HepG2 (cell line): ENCODE measurements around the gene BBC3. TPM values are rescaled to one million over a fixed set of nuclear protein-coding genes. Genes with fewer than 3 reads are reported as not detected.

Source experiments
- ATAC-seq: fragments of 200-7000 bp; cut with Tn5 transposase; 3 replicates; pipeline ENCODE4 v1.9.1; 2020; ENCODE audit warnings: mild to moderate bottlenecking, moderate library complexity
- BruUV-seq: library from RNA; stranded (reverse); fragments of 400-500 nt; replicated peaks from 2 replicates; lab custom pipeline; 2021; lab: Mats Ljungman, UMichigan
- CTCF ChIA-PET: fragments of 300-600 bp; formaldehyde crosslinking; extraction: SDS; loops from one replicate; lab custom pipeline; 2021; ENCODE audit warnings: low total read pairs, inconsistent platforms, low intra/inter-chr PET ratio; lab: Yijun Ruan, JAX
- POLR2A ChIA-PET: fragments of 350-600 bp; sonication (Branson Sonifier 250); formaldehyde crosslinking; loops from one replicate; lab custom pipeline; 2020; ENCODE audit warnings: antibody characterized with exemption, inconsistent platforms; lab: Yijun Ruan, JAX
- DNase-seq: peaks from one replicate; pipeline ENCODE4 v3.0.0-alpha.2; 2015; ENCODE audit warnings: low spot score
- FAIRE-seq: peaks from 3 replicates; lab custom pipeline; 2011; peaks lifted over from hg19 to GRCh38; lab: Jason Lieb, UNC
- H2AFZ ChIP-seq: one replicate; pipeline ENCODE4 v1.6.1; 2011; ENCODE audit warnings: low read length, inconsistent platforms
- H3K27ac ChIP-seq: fragments of 300-600 bp; 3 replicates; pipeline ENCODE4 v1.8.0; 2011; ENCODE audit warnings: mixed run types, mild to moderate bottlenecking, mixed read lengths, low read length, inconsistent platforms; ENCODE audit not compliant: insufficient read depth; ENCODE audit errors: extremely low read length
- H3K27me3 ChIP-seq, 2 experiments: fragments of 200-600 bp in 1 of 2; 2 replicates in 1 of 2; 3 replicates in 1 of 2; pipeline versions ENCODE4 v1.6.0 to v1.8.0; 2011; ENCODE audit warnings: low read length in 2 of 2, mild to moderate bottlenecking in 2 of 2, moderate library complexity in 2 of 2, inconsistent platforms in 1 of 2; ENCODE audit not compliant: insufficient read depth in 2 of 2, control insufficient read depth in 1 of 2
- H3K36me3 ChIP-seq, 2 experiments: fragments of 200-600 bp in 1 of 2; replicated peaks in 1 of 2; 2 replicates in 1 of 2; 3 replicates in 1 of 2; pipeline versions ENCODE4 v1.5.1 to v1.8.0; 2011; ENCODE audit warnings: low read length in 2 of 2, inconsistent platforms in 1 of 2; ENCODE audit not compliant: insufficient read depth in 2 of 2, control insufficient read depth in 1 of 2
- H3K4me1 ChIP-seq: 2 replicates; pipeline ENCODE4 v1.5.1; 2012; ENCODE audit warnings: low read length, inconsistent platforms; ENCODE audit not compliant: insufficient read depth
- H3K4me2 ChIP-seq: 2 replicates; pipeline ENCODE4 v1.6.0; 2011; ENCODE audit warnings: low read depth, low read length, inconsistent platforms
- H3K4me3 ChIP-seq, 3 experiments: fragments of 200-600 bp in 1 of 3; sonication (generic), shearing (Covaris generic) in 1 of 3; replicated peaks in 1 of 3; 2 replicates each; pipeline ENCODE4 v1.5.1; 2011 to 2016; ENCODE audit warnings: low read length in 3 of 3, inconsistent platforms in 2 of 3, low read depth in 2 of 3, mild to moderate bottlenecking in 2 of 3, control low read depth in 1 of 3, mixed read lengths in 1 of 3; ENCODE audit not compliant: insufficient read depth in 1 of 3
- H3K79me2 ChIP-seq: one replicate; pipeline ENCODE4 v1.6.1; 2011; ENCODE audit warnings: low read length, inconsistent platforms; ENCODE audit not compliant: insufficient read depth
- H3K9ac ChIP-seq: 2 replicates; pipeline ENCODE4 v1.6.0; 2011; ENCODE audit warnings: mild to moderate bottlenecking, low read depth, low read length, inconsistent platforms; ENCODE audit not compliant: insufficient read depth
- H3K9me3 ChIP-seq: 2 replicates; pipeline ENCODE4 v1.5.1; 2012; ENCODE audit warnings: mild to moderate bottlenecking, low read length
- H4K20me1 ChIP-seq: 2 replicates; pipeline ENCODE4 v1.6.0; 2011; ENCODE audit warnings: inconsistent platforms, mild to moderate bottlenecking, low read length, moderate library complexity; ENCODE audit not compliant: insufficient read depth
- FOSL2 ChIP-seq: sonication (generic); formaldehyde crosslinking; IDR thresholded peaks from 2 replicates; pipeline ENCODE4 v1.4.0; 2020; ENCODE audit warnings: missing genetic modification reagents
- ZMYM3 ChIP-seq: sonication (generic); formaldehyde crosslinking; IDR thresholded peaks from 2 replicates; pipeline ENCODE4 v1.5.1; 2020; ENCODE audit warnings: mild to moderate bottlenecking, missing genetic modification reagents
- ZNF292 ChIP-seq: sonication (generic); formaldehyde crosslinking; IDR thresholded peaks from 2 replicates; pipeline ENCODE4 v1.8.1; 2022; ENCODE audit warnings: mild to moderate bottlenecking, low read depth, missing genetic modification reagents, borderline replicate concordance
- ZSCAN30 ChIP-seq: sonication (generic); formaldehyde crosslinking; IDR thresholded peaks from 2 replicates; pipeline ENCODE4 v1.5.0; 2020; ENCODE audit warnings: mild to moderate bottlenecking, missing genetic modification reagents
- WGBS: methylation state at CpG from one replicate; pipeline ENCODE4 v1.1.6; 2017; ENCODE audit warnings: low lambda C conversion rate; 5-methylcytosine and 5-hydroxymethylcytosine counted together
- in situ Hi-C: cut with HindIII; loops from 2 replicates; pipeline ENCODE4 v1.10.0; 2017; ENCODE audit warnings: low pct_unique_long_range_greater_than_20kb; ENCODE audit not compliant: extremely low pct_ligation_motif_present
- intact Hi-C: fragments of 100-400 bp; cut with micrococcal nuclease; formaldehyde crosslinking; loops from one replicate; pipeline ENCODE4 v1.10.0; 2022; ENCODE audit not compliant: unreplicated experiment
- polyA plus RNA-seq, 8 experiments: library from polyadenylated mRNA; depleted of rRNA in 3 of 8; stranded (reverse) in 7 of 8; unstranded in 1 of 8; fragments of >200 nt; fragmentation: Illumina TruSeq in 4 of 8; extraction: Trizol in 4 of 8; gene quantifications; 2 replicates each; pipeline versions ENCODE4 v1.2.1 to v1.2.3, GENCODE V29; 2011 to 2016; ENCODE audit warnings: low read depth in 4 of 8, missing spikeins in 1 of 8, mixed read lengths in 1 of 8; ENCODE audit not compliant: insufficient read depth in 1 of 8
- total RNA-seq, 5 experiments: library from RNA; depleted of rRNA; stranded (reverse); fragments of >200 nt; fragmentation: Illumina TruSeq; extraction: Trizol; gene quantifications; 2 replicates each; pipeline ENCODE4 v1.2.3, GENCODE V29; 2016; ENCODE audit warnings: low read depth in 1 of 5
- TF ChIP-seq, protein P1 (sequence below): IDR thresholded peaks from 2 replicates; pipeline ENCODE4 v1.6.1; 2016; ENCODE audit warnings: control low read depth

The BBC3 gene
- total and polyA plus RNA-seq, 2 of the 13 experiments (the other 11 are each of a cell fraction or from before 2014, with no cell fraction given): 6.1 to 8.8 TPM

DNA sequence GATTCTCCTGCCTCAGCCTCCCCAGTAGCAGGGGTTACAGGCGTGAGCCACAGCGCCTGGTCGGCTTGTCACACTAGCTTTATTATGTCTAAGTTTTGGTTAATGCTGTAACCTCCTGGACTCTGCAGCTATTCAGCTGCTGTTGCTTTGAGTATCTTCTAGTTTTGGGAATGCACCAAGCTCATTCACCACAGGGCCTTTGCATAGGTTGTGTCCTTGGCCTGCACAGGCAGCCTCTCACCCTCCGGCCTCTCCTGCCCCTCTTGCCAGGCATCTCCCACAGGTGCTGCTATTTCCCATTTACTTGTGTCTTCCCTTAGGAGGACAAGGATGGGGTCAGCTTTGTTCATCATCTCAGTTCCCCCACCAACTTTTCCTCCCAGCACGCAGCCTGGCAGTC is 23.0 kb upstream of the BBC3 start:
- H3K9me3 ChIP-seq: no peaks in the 10 kb centered on the region
- in situ Hi-C loops: loop anchor here (5.0 kb wide), 1 partner anchor 42 kb away; no protein-coding TSS in a partner anchor
- FAIRE-seq: no peak
- 84% methylated on average over 5 of the region's 5 CpGs for WGBS
- TF ChIP-seq, protein P1, sequence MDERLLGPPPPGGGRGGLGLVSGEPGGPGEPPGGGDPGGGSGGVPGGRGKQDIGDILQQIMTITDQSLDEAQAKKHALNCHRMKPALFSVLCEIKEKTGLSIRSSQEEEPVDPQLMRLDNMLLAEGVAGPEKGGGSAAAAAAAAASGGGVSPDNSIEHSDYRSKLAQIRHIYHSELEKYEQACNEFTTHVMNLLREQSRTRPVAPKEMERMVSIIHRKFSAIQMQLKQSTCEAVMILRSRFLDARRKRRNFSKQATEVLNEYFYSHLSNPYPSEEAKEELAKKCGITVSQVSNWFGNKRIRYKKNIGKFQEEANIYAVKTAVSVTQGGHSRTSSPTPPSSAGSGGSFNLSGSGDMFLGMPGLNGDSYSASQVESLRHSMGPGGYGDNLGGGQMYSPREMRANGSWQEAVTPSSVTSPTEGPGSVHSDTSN: no peak
- no peak for TF ChIP-seq ZSCAN30
- TF ChIP-seq ZMYM3 (CRISPR knock-in tag): peak; percentile 60; the same call in 1 of the 2 replicates
- TF ChIP-seq, all 625 proteins: peak for 1
- peaks cover 8% of the 10 kb centered on the region; the same call in 1 of the 2 replicates for H4K20me1 ChIP-seq
- DNase-seq: no peak
- ATAC-seq: no peak
- peaks cover 14% of the 10 kb centered on the region for H3K79me2 ChIP-seq
- peaks cover 52% of the 10 kb centered on the region for H3K4me1 ChIP-seq
- no peak overlapping the region for H3K27ac ChIP-seq
- H3K27me3 ChIP-seq: no peaks in the 10 kb centered on the region
- ChIA-PET POLR2A (interaction anchor here (1.5 to 1.8 kb wide), 2 partner anchors 10 to 28 kb away, joined by 5 to 16 read pairs; no protein-coding TSS in a partner anchor), CTCF (no interaction called here)
- H3K36me3 ChIP-seq: peaks cover under 1 to 7% of the 10 kb centered on the region in 2 experiments; a peak in 4 of 5 replicates
- no peak overlapping the region for H2AFZ ChIP-seq
- no peak overlapping the region for H3K4me2 ChIP-seq
- H3K4me3 ChIP-seq: no peak overlapping the region
- no TSS peak for BruUV-seq
- intact Hi-C loops: no loop called here
- H3K9ac ChIP-seq: no peak overlapping the region

DNA sequence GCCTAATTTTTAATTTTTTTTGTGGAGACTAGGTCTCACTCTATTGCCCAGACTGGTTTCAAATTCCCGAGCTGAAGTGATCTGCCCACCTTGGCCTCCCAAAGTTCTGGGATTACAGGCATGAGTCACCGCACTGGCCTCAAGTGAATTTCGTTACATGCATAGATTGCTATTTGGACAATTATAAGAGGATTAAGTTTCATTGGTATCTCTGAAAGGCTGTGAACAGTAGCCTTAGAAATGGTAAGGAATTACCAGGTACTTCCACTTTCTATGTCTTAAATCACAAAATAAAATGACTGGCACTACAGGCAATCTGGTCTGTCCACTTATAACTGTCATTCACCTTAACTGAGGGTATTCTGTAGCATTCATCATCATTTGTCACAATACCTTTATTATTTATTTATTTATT is 22.5 kb upstream of the BBC3 start:
- POLR2A ChIA-PET: interaction anchor here (1.5 to 1.8 kb wide), 2 partner anchors 9 to 28 kb away, joined by 5 to 16 read pairs; no protein-coding TSS in a partner anchor
- H3K9ac ChIP-seq: no peak overlapping the region

More for the DNA sequence above, 22.5 kb upstream of the BBC3 start:
- CTCF ChIA-PET: no interaction called here
- Histone ChIP-seq H3K4me1 (peaks cover 47% of the 10 kb centered on the region), H2AFZ (no peak overlapping the region), H3K27ac (no peak overlapping the region), H4K20me1 (peaks cover 8% of the 10 kb centered on the region; the same call in 1 of the 2 replicates), H3K36me3 (peaks cover 0 to 3% of the 10 kb centered on the region in 2 experiments; a peak in 2 of 5 replicates), H3K4me3 (no peak overlapping the region), H3K27me3 (no peaks in the 10 kb centered on the region), H3K9me3 (no peaks in the 10 kb centered on the region), H3K79me2 (peaks cover 10% of the 10 kb centered on the region), H3K4me2 (peak overlapping the region; percentile 27; the same call in 1 of the 2 replicates)
- no TSS peak for BruUV-seq
- 8% methylated on average over 3 of the region's 3 CpGs for WGBS
- intact Hi-C loops (no loop called here), in situ Hi-C loops (loop anchor here (5.0 kb wide), 1 partner anchor 41 kb away; no protein-coding TSS in a partner anchor)
- TF ChIP-seq ZNF292 (CRISPR knock-in tag) (no peak), FOSL2 (CRISPR knock-in tag) (peak; percentile 83)
- ATAC-seq (no peak), FAIRE-seq (no peak), DNase-seq (peak; percentile 60)
